T-helper 2 cell treated with Interferon-gamma antibody and Interleukin-4, amounts not matched to agents 100 ng/mL and 5 ng/mL, for 36 hours (primary cell): ENCODE results near the gene CHD9. TPM values are rescaled to one million over a fixed set of nuclear protein-coding genes. Genes with fewer than 3 reads are reported as not detected.
"Not testable (repeated sequence)": the region's sequence is repeated elsewhere in the genome, so short reads cannot be mapped to it uniquely, and the experiment has no call there.

Experiments
- intact Hi-C: fragments of 100-400 bp; cut with micrococcal nuclease; formaldehyde crosslinking; loops from one replicate; pipeline ENCODE4 v1.15.1; 2023
- total RNA-seq: library from RNA; stranded (reverse); gene quantifications from 2 replicates; pipeline ENCODE4 v1.2.3, GENCODE V29; 2022

Gene CHD9
- total RNA-seq, 1 donor from 2014 or later, result 25.6 TPM

- intact Hi-C loops, result no loop called here
Measured at GRCh38 chr16:53069772-53070171, 15.0 kb downstream of the CHD9 start.

GRCh38 chr16:53071748-53072301, 17.0 kb downstream of the CHD9 start:
- intact Hi-C loops, result no loop called here

- intact Hi-C loops, result no loop called here
Measured at GRCh38 chr16:53073022-53073421, 18.2 kb downstream of the CHD9 start.

GRCh38 chr16:53074296-53074695, 19.5 kb downstream of the CHD9 start:
- intact Hi-C loops, result not testable (repeated sequence)

GRCh38 chr16:53075461-53075860, 20.7 kb downstream of the CHD9 start:
- intact Hi-C loops, result not testable (repeated sequence)

- intact Hi-C loops, result no loop called here
Measured at GRCh38 chr16:53078247-53078646, 23.5 kb downstream of the CHD9 start.

GRCh38 chr16:53078765-53079485, 24.1 kb downstream of the CHD9 start:
- intact Hi-C loops, result no loop called here

GRCh38 chr16:53080345-53081031, 25.7 kb downstream of the CHD9 start:
- intact Hi-C loops, result no loop called here

- intact Hi-C loops, result no loop called here
Measured at GRCh38 chr16:53081032-53081424, 26.2 kb downstream of the CHD9 start.

GRCh38 chr16:53081686-53082407, 27.1 kb downstream of the CHD9 start:
- intact Hi-C loops, result no loop called here

GRCh38 chr16:53082509-53082908, 27.7 kb downstream of the CHD9 start:
- intact Hi-C loops, result no loop called here

- intact Hi-C loops, result no loop called here
Measured at GRCh38 chr16:53083119-53083518, 28.3 kb downstream of the CHD9 start.

- intact Hi-C loops, result no loop called here
Measured at GRCh38 chr16:53084141-53084541, 29.4 kb downstream of the CHD9 start.

GRCh38 chr16:53084746-53085334, 30.0 kb downstream of the CHD9 start:
- intact Hi-C loops, result no loop called here

- intact Hi-C loops, result no loop called here
Measured at GRCh38 chr16:53085369-53085843, 30.6 kb downstream of the CHD9 start.

GRCh38 chr16:53085931-53086421, 31.2 kb downstream of the CHD9 start:
- intact Hi-C loops, result no loop called here

GRCh38 chr16:53087101-53087500, 32.3 kb downstream of the CHD9 start:
- intact Hi-C loops, result no loop called here

GRCh38 chr16:53089434-53090285, 34.9 kb downstream of the CHD9 start:
- intact Hi-C loops, result no loop called here

- intact Hi-C loops, result no loop called here
Measured at GRCh38 chr16:53090286-53090590, 35.4 kb downstream of the CHD9 start.

GRCh38 chr16:53090591-53091411, 36.0 kb downstream of the CHD9 start:
- intact Hi-C loops, result no loop called here
